ENCODE data around the gene FRRS1L. TPM values are rescaled to one million over a fixed set of nuclear protein-coding genes. Genes with fewer than 3 reads are reported as not detected.

The FRRS1L gene
- total RNA-seq, 4 donors from 2014 or later: 0.05 to 0.42 TPM; not detected in 2

GRCh38 chr9:109205526-109205925 is 38.5 kb upstream of the FRRS1L start:
- no peak for TF ChIP-seq EP300 (IDR thresholded peaks at IDR 0.05)
- TF ChIP-seq CTCF (IDR thresholded peaks at IDR 0.05): no peak
- no peak for TF ChIP-seq POLR2A (IDR thresholded peaks at IDR 0.05)
- TF ChIP-seq POLR2AphosphoS5 (IDR thresholded peaks at IDR 0.05): no peak
- WGBS: 69% methylated on average over 1 of the region's 1 CpG
- H3K4me1 ChIP-seq: no peaks in the 10 kb centered on the region
- no peaks in the 10 kb centered on the region for H3K36me3 ChIP-seq
- no peaks in the 10 kb centered on the region for H3K27me3 ChIP-seq
- no peak for DNase-seq (ENCODE audit: low spot score in 2 of 2)
- H3K27ac ChIP-seq: no peak overlapping the region
- H3K9me3 ChIP-seq: no peaks in the 10 kb centered on the region
- H3K4me3 ChIP-seq: no peak overlapping the region

- Histone ChIP-seq H3K4me1 (no peaks in the 10 kb centered on the region), H3K36me3 (no peaks in the 10 kb centered on the region), H3K27ac (no peak overlapping the region), H3K27me3 (no peaks in the 10 kb centered on the region), H3K4me3 (no peak overlapping the region), H3K9me3 (no peaks in the 10 kb centered on the region)
- WGBS: 80% methylated on average over 4 of the region's 4 CpGs
- DNase-seq (ENCODE audit: low spot score in 2 of 2): no peak
- no peak for TF ChIP-seq POLR2A (IDR thresholded peaks at IDR 0.05)
- no peak for TF ChIP-seq POLR2AphosphoS5 (IDR thresholded peaks at IDR 0.05)
- no peak for TF ChIP-seq CTCF (IDR thresholded peaks at IDR 0.05)
- no peak for TF ChIP-seq EP300 (IDR thresholded peaks at IDR 0.05)
Observed at GRCh38 chr9:109203761-109204360, 36.8 kb upstream of the FRRS1L start.

GRCh38 chr9:109199676-109200075 is 32.6 kb upstream of the FRRS1L start:
- no peak for DNase-seq (ENCODE audit: low spot score in 2 of 2)
- H3K4me1 ChIP-seq: no peaks in the 10 kb centered on the region
- TF ChIP-seq CTCF (IDR thresholded peaks at IDR 0.05) (no peak), EP300 (IDR thresholded peaks at IDR 0.05) (no peak), POLR2AphosphoS5 (IDR thresholded peaks at IDR 0.05) (no peak), POLR2A (IDR thresholded peaks at IDR 0.05) (no peak)
- H3K4me3 ChIP-seq: no peak overlapping the region
- H3K27me3 ChIP-seq: no peaks in the 10 kb centered on the region
- no peaks in the 10 kb centered on the region for H3K36me3 ChIP-seq
- no peak overlapping the region for H3K27ac ChIP-seq
- no peaks in the 10 kb centered on the region for H3K9me3 ChIP-seq
- WGBS: 81% methylated on average over 5 of the region's 5 CpGs

GRCh38 chr9:109198736-109199382 is 31.8 kb upstream of the FRRS1L start:
- 71% methylated on average over 6 of the region's 6 CpGs for WGBS
- TF ChIP-seq POLR2AphosphoS5 (IDR thresholded peaks at IDR 0.05) (no peak), EP300 (IDR thresholded peaks at IDR 0.05) (no peak), CTCF (IDR thresholded peaks at IDR 0.05) (no peak), POLR2A (IDR thresholded peaks at IDR 0.05) (no peak)

GRCh38 chr9:109193974-109194556 is 27.0 kb upstream of the FRRS1L start:
- no peak overlapping the region for H3K4me3 ChIP-seq
- no peaks in the 10 kb centered on the region for H3K36me3 ChIP-seq
- no peaks in the 10 kb centered on the region for H3K27me3 ChIP-seq
- H3K9me3 ChIP-seq: no peaks in the 10 kb centered on the region
- TF ChIP-seq POLR2AphosphoS5 (IDR thresholded peaks at IDR 0.05) (no peak), EP300 (IDR thresholded peaks at IDR 0.05) (no peak), CTCF (IDR thresholded peaks at IDR 0.05) (no peak), POLR2A (IDR thresholded peaks at IDR 0.05) (no peak)
- DNase-seq (ENCODE audit: low spot score in 2 of 2): no peak
- H3K4me1 ChIP-seq: no peaks in the 10 kb centered on the region
- 56% methylated on average over 11 of the region's 11 CpGs for WGBS
- H3K27ac ChIP-seq: no peak overlapping the region

More at GRCh38 chr9:109198736-109199382, 31.8 kb upstream of the FRRS1L start:
- Histone ChIP-seq H3K27ac (no peak overlapping the region), H3K4me3 (no peak overlapping the region), H3K9me3 (no peaks in the 10 kb centered on the region), H3K27me3 (no peaks in the 10 kb centered on the region), H3K36me3 (no peaks in the 10 kb centered on the region), H3K4me1 (no peaks in the 10 kb centered on the region)
- no peak for DNase-seq (ENCODE audit: low spot score in 2 of 2)
